Common myeloid progenitor, CD34-positive (primary cell): ENCODE results near the gene NENF.

Experiments
- CTCF ChIA-PET: fragments of 350-600 bp; sonication (Branson Sonifier 250); formaldehyde crosslinking; loops from one replicate; lab custom pipeline; 2021; ENCODE audit warnings: antibody characterized with exemption; lab: Charles Lee
- POLR2A ChIA-PET: fragments of 350-600 bp; sonication (Branson Sonifier 250); formaldehyde crosslinking; loops from one replicate; lab custom pipeline; 2021; ENCODE audit warnings: antibody characterized with exemption; lab: Charles Lee
- DNase-seq, 3 donors: peaks; one replicate each; pipeline versions ENCODE4 v3.0.0 to v3.0.0-alpha.2; 2013
- H3K27ac ChIP-seq, 2 experiments: 1 replicate in 1 of 2; 2 replicates in 1 of 2; pipeline ENCODE4 v1.7.0; 2013; ENCODE audit warnings: inconsistent platforms in 2 of 2, low read length in 2 of 2, mild to moderate bottlenecking in 2 of 2, low read depth in 1 of 2, moderate library complexity in 1 of 2; ENCODE audit not compliant: severe bottlenecking in 2 of 2, insufficient read depth in 1 of 2, poor library complexity in 1 of 2
- H3K27me3 ChIP-seq, 5 experiments: replicated peaks in 2 of 5; 1 replicate in 3 of 5; 2 replicates in 2 of 5; pipeline versions ENCODE4 v1.6.1 to v1.7.0; 2013; ENCODE audit warnings: low read length in 4 of 5, mild to moderate bottlenecking in 2 of 5, moderate library complexity in 2 of 5, inconsistent platforms in 1 of 5; ENCODE audit not compliant: insufficient read depth in 5 of 5, control insufficient read depth in 4 of 5
- H3K36me3 ChIP-seq, 4 experiments: 1 replicate in 2 of 4; 2 replicates in 2 of 4; pipeline versions ENCODE4 v1.6.1 to v1.7.0; 2013; ENCODE audit warnings: low read length in 3 of 4, control low read depth in 1 of 4, mild to moderate bottlenecking in 1 of 4; ENCODE audit not compliant: control insufficient read depth in 4 of 4, insufficient read depth in 4 of 4
- H3K4me1 ChIP-seq, 4 experiments: 1 replicate in 3 of 4; 2 replicates in 1 of 4; pipeline versions ENCODE4 v1.6.1 to v1.7.1; 2013; ENCODE audit warnings: low read length in 3 of 4, mild to moderate bottlenecking in 3 of 4, control low read depth in 1 of 4, inconsistent platforms in 1 of 4, moderate library complexity in 1 of 4; ENCODE audit not compliant: control insufficient read depth in 4 of 4, insufficient read depth in 4 of 4; ENCODE audit errors: control extremely low read depth in 1 of 4
- H3K4me3 ChIP-seq, 7 experiments: 1 replicate in 4 of 7; 2 replicates in 3 of 7; pipeline versions ENCODE4 v1.5.1 to v1.7.0; 2013; ENCODE audit warnings: mild to moderate bottlenecking in 7 of 7, low read length in 6 of 7, moderate library complexity in 6 of 7, inconsistent platforms in 2 of 7, low read depth in 2 of 7, control low read depth in 1 of 7; ENCODE audit not compliant: insufficient read depth in 4 of 7, control insufficient read depth in 1 of 7; ENCODE audit errors: extremely low read depth in 1 of 7
- H3K9me3 ChIP-seq, 5 experiments: 1 replicate in 4 of 5; 2 replicates in 1 of 5; pipeline versions ENCODE4 v1.6.1 to v1.7.1; 2013; ENCODE audit warnings: low read length in 4 of 5, mild to moderate bottlenecking in 2 of 5, inconsistent platforms in 1 of 5, low read depth in 1 of 5, moderate library complexity in 1 of 5; ENCODE audit not compliant: control insufficient read depth in 4 of 5, insufficient read depth in 2 of 5; ENCODE audit errors: control extremely low read depth in 1 of 5
- WGBS: methylation state at CpG from one replicate; pipeline ENCODE4 v1.1.5; 2013; ENCODE audit not compliant: insufficient coverage; 5-methylcytosine and 5-hydroxymethylcytosine counted together

Gene NENF

DNA sequence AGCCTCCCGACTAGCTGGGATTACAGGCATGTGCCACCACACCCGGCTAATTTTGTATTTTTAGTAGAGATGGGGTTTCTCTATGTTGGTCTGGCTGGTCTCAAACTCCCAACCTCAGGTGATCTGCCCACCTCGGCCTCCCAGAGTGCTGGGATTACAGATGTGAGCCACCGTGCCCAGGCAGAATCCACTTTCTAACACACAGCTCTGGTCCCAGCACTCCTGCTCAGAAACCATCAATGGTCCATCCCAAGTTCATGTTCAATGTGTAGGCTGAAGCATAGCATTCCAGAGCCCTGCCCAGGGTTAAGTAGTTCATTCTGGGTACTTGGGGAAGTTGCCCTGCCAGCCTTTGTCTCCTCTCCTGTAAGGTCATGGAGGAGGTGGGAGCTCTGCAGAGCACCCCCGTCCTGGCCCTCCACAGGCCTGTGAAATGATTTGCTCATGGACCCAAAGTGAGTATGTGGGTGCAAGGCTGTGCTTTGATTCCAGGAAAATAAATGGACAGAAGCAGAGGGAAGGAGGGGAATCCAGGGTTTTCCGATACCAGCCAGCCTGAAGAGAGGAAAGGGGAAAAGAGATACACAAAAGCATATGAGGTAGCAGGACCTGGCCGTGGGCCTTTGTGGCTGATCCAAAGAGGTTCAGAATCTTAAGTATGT lies 55.2 kb downstream of the NENF start:
- Histone ChIP-seq H3K4me1 (peaks cover 0 to 13% (median 1%) of the 10 kb centered on the region in 4 experiments), H3K9me3 (no peaks in the 10 kb centered on the region), H3K27ac (no peak overlapping the region), H3K36me3 (no peaks in the 10 kb centered on the region), H3K27me3 (no peaks in the 10 kb centered on the region), H3K4me3 (no peak overlapping the region)
- WGBS: 91% methylated on average over 5 of the region's 7 CpGs
- CTCF ChIA-PET: interaction anchor here (4.2 kb wide), 1 partner anchor 10 kb away, joined by 25 read pairs; no protein-coding TSS in a partner anchor
- POLR2A ChIA-PET: interaction anchor here (0.8 kb wide), 1 partner anchor 130 kb away, joined by 3 read pairs; no protein-coding TSS in a partner anchor
- DNase-seq: no peak

- CTCF ChIA-PET: interaction anchor here (1.8 to 4.2 kb wide), 2 partner anchors 10 to 40 kb away, joined by 3 to 25 read pairs; no protein-coding TSS in a partner anchor
- peaks cover 0 to 13% (median 1%) of the 10 kb centered on the region in 4 experiments for H3K4me1 ChIP-seq
- H3K9me3 ChIP-seq: no peaks in the 10 kb centered on the region
- peak; percentile 22 to 83 (median 82) for DNase-seq
- 79% methylated on average over 3 of the region's 4 CpGs for WGBS
- H3K36me3 ChIP-seq: no peaks in the 10 kb centered on the region
- POLR2A ChIA-PET: interaction anchor here (0.8 kb wide), 1 partner anchor 129 kb away, joined by 3 read pairs; no protein-coding TSS in a partner anchor
- no peaks in the 10 kb centered on the region for H3K27me3 ChIP-seq
- no peak overlapping the region for H3K4me3 ChIP-seq
- H3K27ac ChIP-seq: no peak overlapping the region
Measured at GRCh38 chr1:212488436-212489283, 55.9 kb downstream of the NENF start.

- Histone ChIP-seq H3K4me1 (peaks cover 0 to 13% (median 1%) of the 10 kb centered on the region in 4 experiments), H3K27ac (no peak overlapping the region), H3K9me3 (no peaks in the 10 kb centered on the region), H3K4me3 (no peak overlapping the region), H3K27me3 (peaks cover 0 to 2% (median 0%) of the 10 kb centered on the region in 5 experiments), H3K36me3 (no peaks in the 10 kb centered on the region)
- DNase-seq: no peak
- CTCF ChIA-PET: interaction anchor here (1.8 to 4.2 kb wide), 2 partner anchors 11 to 39 kb away, joined by 3 to 25 read pairs; no protein-coding TSS in a partner anchor
- POLR2A ChIA-PET: no interaction called here
- 100% methylated on average over 1 of the region's 4 CpGs for WGBS
Measured at GRCh38 chr1:212489284-212489859, 56.7 kb downstream of the NENF start.

GRCh38 chr1:212490276-212490675 lies 57.6 kb downstream of the NENF start:
- no peak for DNase-seq
- WGBS: 92% methylated on average over 1 of the region's 2 CpGs

GRCh38 chr1:212491454-212491853 lies 58.7 kb downstream of the NENF start:
- 100% methylated on average over 2 of the region's 4 CpGs for WGBS
- H3K4me3 ChIP-seq: no peak overlapping the region
- peaks cover 0 to 5% (median 0%) of the 10 kb centered on the region in 4 experiments for H3K4me1 ChIP-seq
- H3K36me3 ChIP-seq: no peaks in the 10 kb centered on the region
- H3K9me3 ChIP-seq: no peaks in the 10 kb centered on the region
- H3K27ac ChIP-seq: no peak overlapping the region
- ChIA-PET POLR2A (no interaction called here), CTCF (interaction anchor here (1.2 to 4.2 kb wide), 4 partner anchors 13 to 259 kb away, joined by 3 to 25 read pairs (median 4); no protein-coding TSS in a partner anchor)
- H3K27me3 ChIP-seq: peaks cover 0 to 2% (median 0%) of the 10 kb centered on the region in 5 experiments
- DNase-seq: no peak

More at GRCh38 chr1:212490276-212490675, 57.6 kb downstream of the NENF start:
- peaks cover 0 to 2% (median 0%) of the 10 kb centered on the region in 5 experiments for H3K27me3 ChIP-seq
- POLR2A ChIA-PET: no interaction called here
- H3K4me3 ChIP-seq: no peak overlapping the region
- H3K36me3 ChIP-seq: no peaks in the 10 kb centered on the region
- H3K4me1 ChIP-seq: peaks cover 0 to 13% (median 1%) of the 10 kb centered on the region in 4 experiments
- CTCF ChIA-PET: interaction anchor here (1.2 to 4.2 kb wide), 5 partner anchors 12 to 260 kb away, joined by 3 to 25 read pairs (median 3); no protein-coding TSS in a partner anchor
- H3K27ac ChIP-seq: no peak overlapping the region
- H3K9me3 ChIP-seq: no peaks in the 10 kb centered on the region
